NB4 (cell line): Measurements from ENCODE around the gene SMARCC2.

Source experiments
- DNase-seq: peaks from one replicate; pipeline ENCODE4 v3.0.0; 2010; ENCODE audit warnings: low read depth
- H3K4me3 ChIP-seq: one replicate; pipeline ENCODE4 v1.5.1; 2011; ENCODE audit warnings: mild to moderate bottlenecking, low read depth, low read length, moderate library complexity
- MYC ChIP-seq: IDR thresholded peaks from 2 replicates; pipeline ENCODE4 v1.6.1; 2011; ENCODE audit warnings: low read depth, low read length
- POLR2A ChIP-seq: IDR thresholded peaks from 2 replicates; pipeline ENCODE4 v1.6.1; 2011; ENCODE audit warnings: mild to moderate bottlenecking; ENCODE audit not compliant: insufficient read length; ENCODE audit errors: extremely low read depth
- TF ChIP-seq, protein P1 (sequence below): IDR thresholded peaks from one replicate; pipeline ENCODE4 v1.5.1; 2012; ENCODE audit warnings: low read depth, low read length
- TF ChIP-seq, protein P2 (sequence below): IDR thresholded peaks from 2 replicates; pipeline ENCODE4 v1.6.1; 2011; ENCODE audit warnings: low read depth, low read length

Gene SMARCC2

DNA sequence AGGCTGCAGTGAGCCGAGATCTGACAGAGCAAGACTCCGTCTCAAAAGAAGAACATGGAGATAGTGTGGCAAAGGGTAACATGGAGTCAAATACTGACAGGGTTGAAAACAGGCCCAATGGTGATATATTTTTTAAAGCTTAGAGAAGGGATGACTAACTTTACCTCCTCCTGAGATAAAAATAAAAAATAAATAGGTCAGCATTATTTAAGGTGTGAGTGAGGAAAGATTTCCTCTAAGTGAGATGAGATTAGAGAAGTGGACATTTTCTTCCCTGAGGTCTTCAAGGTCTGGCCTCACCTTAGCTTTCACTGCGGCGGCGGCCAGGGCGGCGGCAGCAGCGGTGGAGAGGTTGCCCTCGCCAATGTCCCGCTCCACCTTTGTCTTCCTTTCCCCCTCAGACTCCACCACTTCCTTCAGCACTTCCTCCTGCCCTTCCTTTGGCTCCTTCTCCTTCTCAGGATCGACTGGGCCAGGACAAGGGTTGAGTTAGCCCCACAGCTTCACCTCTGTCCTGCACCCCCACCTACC lies 20.0 kb downstream of the SMARCC2 start:
- TF ChIP-seq, protein P1, sequence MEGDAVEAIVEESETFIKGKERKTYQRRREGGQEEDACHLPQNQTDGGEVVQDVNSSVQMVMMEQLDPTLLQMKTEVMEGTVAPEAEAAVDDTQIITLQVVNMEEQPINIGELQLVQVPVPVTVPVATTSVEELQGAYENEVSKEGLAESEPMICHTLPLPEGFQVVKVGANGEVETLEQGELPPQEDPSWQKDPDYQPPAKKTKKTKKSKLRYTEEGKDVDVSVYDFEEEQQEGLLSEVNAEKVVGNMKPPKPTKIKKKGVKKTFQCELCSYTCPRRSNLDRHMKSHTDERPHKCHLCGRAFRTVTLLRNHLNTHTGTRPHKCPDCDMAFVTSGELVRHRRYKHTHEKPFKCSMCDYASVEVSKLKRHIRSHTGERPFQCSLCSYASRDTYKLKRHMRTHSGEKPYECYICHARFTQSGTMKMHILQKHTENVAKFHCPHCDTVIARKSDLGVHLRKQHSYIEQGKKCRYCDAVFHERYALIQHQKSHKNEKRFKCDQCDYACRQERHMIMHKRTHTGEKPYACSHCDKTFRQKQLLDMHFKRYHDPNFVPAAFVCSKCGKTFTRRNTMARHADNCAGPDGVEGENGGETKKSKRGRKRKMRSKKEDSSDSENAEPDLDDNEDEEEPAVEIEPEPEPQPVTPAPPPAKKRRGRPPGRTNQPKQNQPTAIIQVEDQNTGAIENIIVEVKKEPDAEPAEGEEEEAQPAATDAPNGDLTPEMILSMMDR = no peak
- H3K4me3 ChIP-seq = no peak overlapping the region
- DNase-seq = no peak

DNA sequence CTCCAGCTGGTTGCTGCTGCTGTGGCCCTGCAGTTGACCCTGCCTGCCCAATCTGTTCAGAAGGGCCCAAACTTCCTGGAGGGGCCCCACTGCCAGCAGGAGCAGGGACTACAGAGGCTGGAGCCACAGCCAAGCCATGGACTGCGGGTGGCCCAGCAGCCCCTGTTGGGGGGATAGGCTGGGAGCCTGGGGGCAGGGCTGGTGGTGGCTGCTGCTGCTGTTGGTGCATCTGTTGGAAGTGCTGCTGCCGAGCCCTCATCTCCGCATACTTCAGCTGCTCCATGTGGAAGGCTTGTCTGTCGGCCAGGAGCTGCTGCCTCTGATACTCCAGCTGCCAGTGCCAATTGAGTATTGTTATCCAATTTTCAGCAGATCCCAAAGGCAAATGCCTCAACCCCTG lies 23.9 kb downstream of the SMARCC2 start:
- H3K4me3 ChIP-seq = no peak overlapping the region
- TF ChIP-seq, protein P1 = no peak
- TF ChIP-seq POLR2A (no peak), MYC (no peak)
- TF ChIP-seq, protein P2, sequence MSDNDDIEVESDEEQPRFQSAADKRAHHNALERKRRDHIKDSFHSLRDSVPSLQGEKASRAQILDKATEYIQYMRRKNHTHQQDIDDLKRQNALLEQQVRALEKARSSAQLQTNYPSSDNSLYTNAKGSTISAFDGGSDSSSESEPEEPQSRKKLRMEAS = no peak
- DNase-seq = no peak

GRCh38 chr12:56164345-56164729 lies 24.9 kb downstream of the SMARCC2 start:
- H3K4me3 ChIP-seq = no peak overlapping the region
- TF ChIP-seq, protein P2 = no peak
- TF ChIP-seq MYC = no peak
- TF ChIP-seq POLR2A = no peak
- TF ChIP-seq, protein P1 = no peak
- DNase-seq = no peak

DNA sequence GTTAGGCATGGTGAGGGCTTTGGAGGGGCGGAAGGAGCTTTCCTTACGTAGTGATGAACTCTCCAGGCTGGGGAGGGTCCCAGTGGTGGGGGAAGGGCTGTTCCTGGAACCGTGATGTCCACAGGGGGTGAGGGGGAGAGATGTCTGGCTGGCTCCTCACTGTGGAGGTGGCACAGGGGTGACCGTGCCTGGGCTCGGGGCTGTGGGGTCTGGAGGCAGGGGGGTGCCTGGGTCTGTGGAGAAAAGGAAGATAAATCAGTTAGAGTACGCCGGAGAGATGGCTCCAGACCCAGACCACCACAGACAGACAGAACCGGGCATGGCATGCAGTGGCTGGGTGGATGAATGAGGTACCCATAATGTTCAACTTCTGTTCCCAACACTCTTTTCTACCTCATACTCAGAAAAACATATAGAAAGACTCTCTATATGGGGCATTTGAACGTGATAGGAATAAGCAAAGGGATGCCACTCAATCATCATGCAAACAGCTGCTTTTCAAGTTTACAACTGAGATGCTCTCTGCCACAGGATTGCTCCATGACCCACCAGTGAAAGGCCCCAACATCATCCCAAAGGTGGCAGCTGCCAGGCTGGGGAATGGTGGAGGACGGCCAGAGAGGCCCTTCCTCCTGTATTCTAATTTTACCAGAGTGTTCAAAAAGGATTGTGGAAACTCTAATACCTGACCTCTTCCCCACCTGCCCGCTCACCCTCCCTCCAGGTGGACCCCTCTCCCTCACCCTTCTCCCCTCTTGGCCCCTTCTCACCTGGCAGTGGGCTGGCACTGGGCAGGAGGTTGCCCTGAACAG lies 25.5 kb downstream of the SMARCC2 start:
- TF ChIP-seq POLR2A (no peak), MYC (no peak)
- TF ChIP-seq, protein P2 = no peak
- TF ChIP-seq, protein P1 = no peak
- no peak for DNase-seq
- no peak overlapping the region for H3K4me3 ChIP-seq

DNA sequence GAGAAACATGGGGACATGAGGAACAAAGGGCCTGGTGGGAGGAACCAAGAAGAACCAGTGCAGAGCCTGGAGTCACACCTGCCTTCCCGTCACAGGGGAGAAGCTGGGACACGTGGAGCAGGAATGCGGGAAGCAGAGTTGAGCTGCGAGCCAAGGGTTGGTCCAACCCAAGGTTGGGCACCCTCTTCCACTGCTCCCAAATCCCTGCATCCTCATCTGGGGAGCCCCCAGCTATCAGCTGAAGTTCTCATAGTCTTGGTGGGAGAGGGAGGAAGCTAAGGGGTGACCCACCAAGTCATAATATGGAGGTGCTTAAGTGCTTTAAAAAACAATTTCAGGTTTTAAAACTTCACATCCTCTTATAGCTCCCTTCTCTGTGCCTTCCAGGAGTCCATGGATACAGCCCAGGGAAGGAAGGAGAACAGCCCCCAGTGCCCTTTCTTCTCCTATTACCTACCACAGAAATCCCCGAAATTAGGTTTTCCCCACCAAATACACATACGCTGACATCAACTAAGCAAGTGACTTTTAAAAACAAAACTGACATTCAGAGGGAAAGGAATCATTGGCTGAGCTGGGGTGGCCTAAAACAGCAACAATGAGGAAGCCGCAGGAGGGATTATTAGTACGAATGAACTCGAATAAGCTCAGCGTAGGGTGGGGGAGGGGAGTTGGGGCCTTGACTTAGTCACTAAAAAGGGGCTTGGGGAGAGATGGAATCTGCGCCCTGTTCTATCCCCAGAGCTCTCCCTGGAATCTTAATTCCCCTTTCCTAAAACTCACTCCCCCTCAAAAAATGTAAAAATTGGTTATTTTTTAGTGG lies 26.6 kb downstream of the SMARCC2 start:
- no peak for DNase-seq
- TF ChIP-seq, protein P1 = no peak
- TF ChIP-seq POLR2A (no peak), MYC (no peak)
- TF ChIP-seq, protein P2 = no peak
- H3K4me3 ChIP-seq = no peak overlapping the region
